SW 1271 (cell line): ENCODE measurements around the gene RANBP10.
"Not testable (repeated sequence)": the region's sequence is repeated elsewhere in the genome, so short reads cannot be mapped to it uniquely, and the experiment has no call there.

Experiments used
- DNase-seq, 2 experiments: peaks; one replicate each; lab custom pipeline; 2025; lab: John Stamatoyannopoulos, UW

The RANBP10 gene

DNA sequence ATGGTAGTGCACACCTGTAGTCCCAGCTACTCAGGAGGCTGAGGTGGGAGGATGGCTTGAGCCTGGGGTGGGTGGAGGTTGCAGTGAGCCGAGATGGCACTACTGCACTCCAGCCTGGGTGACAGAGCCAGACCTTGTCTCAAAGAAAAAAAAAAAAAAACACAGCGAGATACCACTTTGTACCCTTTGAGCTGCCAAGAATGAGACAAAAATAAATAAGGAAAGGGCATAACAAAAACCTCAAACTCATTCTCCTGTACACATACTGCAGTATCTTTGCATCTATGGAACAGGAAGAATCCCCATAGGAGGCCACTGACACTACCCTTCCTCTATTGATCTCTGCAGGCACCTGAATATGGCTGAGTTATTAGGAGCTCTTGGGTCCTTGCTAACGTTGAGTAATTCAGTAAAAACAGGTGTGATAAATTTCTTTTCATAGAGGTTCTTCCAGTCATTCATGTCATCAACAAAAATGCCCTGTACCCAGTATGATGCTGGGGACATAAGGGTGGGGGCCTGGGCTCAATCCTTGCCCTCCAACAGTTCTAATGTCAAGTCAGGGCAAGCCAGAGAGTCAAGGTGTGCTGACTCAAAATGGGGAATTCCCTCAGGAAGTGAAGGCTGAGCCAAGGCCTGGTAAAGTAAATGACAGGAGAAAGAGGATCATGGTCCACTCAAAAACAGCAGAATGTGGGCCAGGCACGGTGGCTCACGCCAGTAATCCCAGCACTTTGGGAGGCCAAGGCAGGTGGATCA, 26.9 kb downstream of the RANBP10 start:
- no peak for DNase-seq

DNA sequence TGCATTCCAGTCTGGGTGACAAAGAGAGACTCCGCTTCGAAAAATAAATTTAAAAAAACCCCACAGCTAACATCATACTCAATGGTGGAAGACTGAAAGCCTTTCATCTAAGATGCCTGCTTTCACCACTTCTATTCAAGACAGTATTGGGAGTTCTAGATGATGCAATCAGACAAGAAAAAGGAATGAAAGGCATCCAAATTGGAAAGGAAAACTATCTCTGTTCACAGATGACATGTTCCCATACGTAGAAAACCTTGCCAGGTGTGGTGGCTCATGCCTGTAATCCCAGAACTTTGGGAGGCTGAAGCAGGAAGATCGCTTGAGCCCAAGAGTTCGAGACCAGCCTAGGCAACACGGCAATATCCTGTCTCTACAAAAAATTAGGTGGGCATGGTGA, 31.1 kb downstream of the RANBP10 start:
- no peak for DNase-seq

DNA sequence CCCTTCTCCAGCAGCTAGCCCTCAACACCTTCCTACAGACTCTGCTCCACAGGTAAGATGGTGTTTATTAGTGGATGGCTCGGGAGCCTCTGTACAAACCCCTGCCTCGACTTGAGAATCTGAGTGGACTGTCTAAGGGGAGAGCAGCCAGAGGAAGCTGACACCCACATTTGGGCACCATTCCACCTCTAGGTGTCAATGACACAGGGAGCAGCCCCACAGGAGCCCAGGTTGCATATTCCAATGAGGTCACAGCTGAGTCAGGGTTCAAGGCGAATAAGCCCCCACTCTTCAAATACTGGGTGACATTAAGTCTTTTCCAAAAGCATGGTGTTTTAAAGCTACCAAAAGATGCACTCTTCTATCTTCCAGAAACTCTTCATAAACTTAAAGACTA, 31.9 kb downstream of the RANBP10 start:
- no peak for DNase-seq

GRCh38 chr16:67773569-67774456, 32.5 kb downstream of the RANBP10 start:
- no peak for DNase-seq

GRCh38 chr16:67773099-67773498, 33.3 kb downstream of the RANBP10 start:
- DNase-seq = no peak

DNA sequence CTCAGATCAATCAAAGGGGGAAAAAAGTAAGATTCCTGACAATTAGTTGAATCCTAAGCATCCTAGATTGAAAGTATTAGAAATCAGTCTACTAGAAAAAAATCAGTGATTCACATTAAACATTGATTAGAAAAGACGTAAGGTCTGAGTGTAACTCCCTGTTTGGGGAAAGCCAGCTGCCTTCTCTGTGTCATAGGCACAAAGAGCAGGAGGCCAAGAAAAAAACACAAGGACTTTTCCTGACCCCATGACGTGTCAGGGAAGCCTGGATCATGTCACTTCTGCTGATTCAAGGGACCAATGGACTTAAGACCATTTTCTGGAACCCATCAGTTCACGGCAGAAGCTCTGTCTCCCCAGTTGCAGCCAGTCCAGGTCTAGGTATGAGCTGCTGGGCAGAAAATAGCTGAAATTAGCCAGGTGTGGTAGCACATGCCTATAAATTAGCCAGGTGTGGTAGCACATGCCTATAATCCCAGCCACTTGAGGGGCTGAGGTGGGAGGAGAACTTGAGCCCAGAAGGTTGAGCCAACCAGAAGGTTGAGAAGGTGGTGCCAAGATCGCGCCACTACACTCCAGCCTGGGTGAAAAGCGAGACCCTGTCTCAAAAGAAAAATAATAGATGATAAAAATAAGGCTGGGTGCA, 35.9 kb downstream of the RANBP10 start:
- DNase-seq = no peak

DNA sequence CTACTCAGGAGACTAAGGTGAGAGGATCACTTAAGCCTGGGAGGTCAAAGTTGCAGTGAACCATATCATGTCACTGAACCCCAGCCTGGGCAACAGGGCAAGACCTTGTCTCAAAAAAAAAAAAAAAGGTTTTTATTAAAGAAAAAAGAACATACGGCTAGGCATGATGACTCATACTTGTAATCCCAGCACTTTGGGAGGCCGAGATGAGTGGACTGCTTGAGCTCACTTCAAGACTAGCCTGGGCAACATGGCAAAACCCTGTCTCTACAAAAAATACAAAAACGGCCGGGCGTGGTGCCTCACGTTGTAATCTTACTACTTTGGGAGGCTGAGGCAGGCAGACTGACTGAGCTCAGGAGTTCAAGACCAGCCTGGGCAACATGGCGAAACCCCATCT, 38.4 kb downstream of the RANBP10 start:
- DNase-seq = no peak

GRCh38 chr16:67766291-67766690, 40.1 kb downstream of the RANBP10 start:
- no peak for DNase-seq

DNA sequence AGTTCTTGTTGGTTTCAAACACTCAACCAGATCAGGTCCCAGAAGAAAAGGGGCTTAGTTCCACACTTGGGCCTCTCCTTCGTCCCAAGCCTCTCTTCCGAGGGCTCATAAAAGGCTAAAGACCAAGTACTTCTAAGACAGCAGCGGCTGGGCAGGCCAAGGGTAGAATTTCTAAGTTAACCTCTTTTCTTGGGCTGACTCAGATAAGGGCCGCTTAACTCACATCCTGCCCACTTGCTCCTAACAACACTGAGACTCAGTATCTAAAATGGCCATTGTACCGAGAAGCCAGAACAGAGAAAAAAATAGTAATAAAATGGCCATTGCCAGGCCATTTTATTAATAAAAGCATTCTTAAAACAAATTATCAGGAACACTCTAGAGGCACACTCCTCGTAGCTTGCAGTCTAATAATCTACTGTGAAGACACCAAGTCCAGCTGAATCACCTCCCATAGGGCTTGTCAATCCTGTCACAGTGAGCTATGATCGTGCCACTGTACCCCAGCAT, 42.1 kb downstream of the RANBP10 start:
- no peak for DNase-seq

DNA sequence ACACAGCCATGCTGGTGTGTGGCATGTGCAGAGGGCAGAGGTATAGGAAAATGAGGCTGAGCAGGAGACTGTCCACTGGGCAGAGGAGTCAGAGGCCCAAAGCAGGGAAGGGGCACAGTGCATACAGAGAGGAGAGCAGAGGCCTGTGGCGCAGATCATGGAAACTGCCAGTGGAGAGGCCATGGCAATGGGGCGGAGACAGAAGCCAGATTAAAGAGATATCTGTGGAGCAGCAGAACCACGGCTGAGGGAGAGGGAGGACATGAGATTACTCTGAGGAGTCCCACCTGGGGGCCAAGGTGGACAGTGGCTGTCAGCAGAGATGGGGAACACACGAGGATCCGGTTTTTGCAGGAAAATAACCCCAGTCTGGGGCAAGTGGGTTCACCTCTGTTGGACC, 43.3 kb downstream of the RANBP10 start:
- no peak for DNase-seq

- no peak for DNase-seq
Measured at GRCh38 chr16:67762385-67762784, 44.0 kb downstream of the RANBP10 start.

DNA sequence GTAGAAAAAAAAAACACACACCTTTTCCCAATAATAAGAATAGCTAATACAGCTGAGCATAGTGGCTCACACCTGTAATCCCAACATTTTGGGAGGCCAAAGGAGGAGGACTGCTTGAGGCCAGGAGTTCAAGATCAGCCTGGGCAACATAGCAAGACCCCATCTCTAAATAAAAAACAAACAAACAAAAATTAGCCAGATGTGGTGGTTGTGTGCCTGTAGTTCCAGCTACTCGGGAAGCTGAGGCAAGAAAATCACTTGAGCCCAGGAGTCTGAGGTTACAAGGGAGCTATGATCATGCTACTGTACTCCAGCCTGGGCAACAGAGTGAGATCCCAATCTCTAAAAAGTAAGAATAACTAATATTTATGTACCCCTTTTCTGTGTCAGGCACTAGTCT, 44.4 kb downstream of the RANBP10 start:
- DNase-seq = no peak

DNA sequence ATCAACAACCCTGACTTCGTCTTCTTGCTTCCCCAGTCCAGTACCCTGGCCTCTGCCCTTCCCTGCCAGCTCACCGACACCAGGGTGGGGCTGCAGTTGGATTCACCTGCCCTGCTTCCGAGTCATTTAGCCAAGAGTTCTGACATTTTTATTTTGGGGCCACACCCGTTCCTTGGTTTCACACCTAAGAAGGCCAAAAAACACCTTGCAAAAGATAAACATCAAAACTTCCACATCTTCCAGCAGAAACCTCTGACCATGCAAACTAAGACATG, 45.5 kb downstream of the RANBP10 start:
- DNase-seq = no peak

GRCh38 chr16:67760206-67760955, 46.0 kb downstream of the RANBP10 start:
- DNase-seq = no peak

DNA sequence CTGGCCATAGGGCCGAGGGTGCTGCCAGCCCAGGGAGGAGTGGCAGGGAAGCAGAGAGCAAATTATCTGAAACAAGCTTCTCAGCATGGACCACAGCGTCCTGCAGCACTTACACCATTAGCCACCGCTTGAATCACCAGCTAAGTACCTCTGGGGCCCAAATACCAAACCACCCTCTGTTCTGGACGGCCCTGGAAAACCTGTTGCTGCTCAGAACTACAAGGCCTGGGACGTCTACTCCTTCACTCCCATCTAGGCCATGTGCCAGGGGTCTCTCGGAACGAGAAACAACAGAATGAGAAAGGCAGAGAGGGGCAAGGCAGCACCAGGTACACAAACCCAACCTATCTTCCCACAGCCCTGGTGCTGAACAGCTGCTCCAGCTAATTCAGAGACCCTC, 47.4 kb downstream of the RANBP10 start:
- no peak for DNase-seq

DNA sequence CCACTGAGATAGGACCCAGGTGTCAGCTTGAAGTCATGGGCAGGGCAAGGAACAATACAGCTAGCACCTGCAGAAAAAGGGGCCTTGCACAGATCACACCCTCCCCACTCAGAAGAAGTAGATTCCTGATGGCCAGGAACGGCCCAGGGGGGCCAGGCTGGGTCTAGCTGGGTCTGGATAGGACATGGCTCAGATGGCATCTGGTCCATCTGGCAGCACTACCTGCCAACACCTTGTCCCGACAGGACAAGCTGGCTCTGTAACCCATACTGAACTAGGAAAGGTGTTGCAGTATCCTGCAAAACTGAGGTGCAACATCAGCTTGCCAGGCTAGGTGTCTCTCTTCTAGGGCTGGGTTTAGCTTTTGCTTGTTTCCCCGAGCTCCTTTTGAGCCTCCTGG, 48.4 kb downstream of the RANBP10 start:
- DNase-seq = no peak

GRCh38 chr16:67752641-67753040, 53.7 kb downstream of the RANBP10 start:
- DNase-seq = no peak

- DNase-seq = not testable (repeated sequence)
Measured at GRCh38 chr16:67751331-67751730, 55.0 kb downstream of the RANBP10 start.

DNA sequence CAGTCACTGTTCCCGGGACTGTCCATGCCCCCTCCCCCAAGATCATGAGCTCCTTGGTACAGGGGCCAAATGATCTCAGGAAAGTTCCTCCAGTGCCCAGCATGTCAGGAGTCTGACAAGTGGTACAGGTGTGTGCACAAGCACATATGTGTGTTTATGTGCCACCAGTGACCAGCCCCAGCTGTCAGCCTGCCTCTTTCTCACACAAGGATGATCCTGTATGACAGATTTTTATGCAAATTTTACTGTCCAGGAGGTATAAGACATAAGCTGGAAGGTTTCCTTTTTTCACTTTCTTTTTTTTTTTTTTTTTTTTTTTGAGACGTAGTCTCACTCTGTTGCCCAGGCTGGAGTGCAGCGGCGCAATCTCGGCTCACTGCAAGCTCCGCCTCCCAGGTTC, 55.9 kb downstream of the RANBP10 start:
- no peak for DNase-seq

DNA sequence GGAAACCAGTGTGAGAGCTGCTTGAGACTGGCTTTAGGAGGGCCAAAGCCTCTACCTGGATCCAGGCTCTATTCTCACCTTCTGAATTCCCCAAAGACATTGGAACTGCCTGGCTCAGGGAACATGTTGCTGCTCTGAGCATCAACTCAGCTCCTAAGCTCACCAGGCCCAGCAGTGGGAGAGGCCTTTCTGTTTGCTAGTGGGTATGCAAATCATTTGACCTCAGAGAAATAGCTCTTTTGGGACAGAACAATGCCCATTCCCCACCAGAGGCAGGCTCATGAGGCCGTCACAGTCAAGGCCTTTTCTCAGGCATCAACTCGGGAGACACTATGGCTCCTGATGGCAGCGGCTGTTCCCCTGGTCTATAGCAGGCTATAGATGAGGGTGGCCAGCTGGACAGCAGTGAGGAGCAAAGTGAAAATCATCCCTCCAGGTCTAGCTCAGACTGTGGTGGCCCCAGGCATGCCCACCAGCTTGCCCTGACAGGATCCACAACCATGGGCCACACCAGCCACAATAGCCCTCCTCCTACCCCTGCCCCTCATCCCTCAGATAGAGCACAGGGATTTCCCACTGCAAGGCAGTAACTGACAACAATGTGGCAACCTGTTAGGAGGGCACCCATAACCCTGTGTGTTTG, 56.8 kb downstream of the RANBP10 start:
- no peak for DNase-seq

DNA sequence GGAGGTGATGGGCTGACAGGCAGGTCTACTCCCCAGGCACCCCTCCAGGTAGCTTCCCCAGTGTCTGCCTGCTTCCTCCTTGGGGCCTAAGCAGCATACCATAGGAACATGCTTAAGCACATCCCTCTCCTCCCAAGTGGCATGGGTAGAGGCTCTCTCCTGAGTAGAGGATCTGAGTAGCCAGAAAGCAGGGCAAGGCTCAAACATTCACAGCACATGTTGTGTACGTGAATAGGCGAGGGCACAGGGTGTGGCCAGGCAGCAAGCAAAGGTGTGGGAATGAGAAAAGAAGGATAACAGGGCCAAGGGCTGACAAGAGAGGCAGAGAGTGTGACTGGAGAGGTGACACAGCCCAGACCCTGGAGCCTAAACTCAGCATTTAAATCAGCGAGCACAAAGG, 57.5 kb downstream of the RANBP10 start:
- DNase-seq = no peak

- DNase-seq = no peak
Measured at GRCh38 chr16:67746846-67747245, 59.5 kb downstream of the RANBP10 start.
